Inferior parietal cortex (tissue), 1 donor: ENCODE results near the gene PBX3.
"Not testable (repeated sequence)": the region's sequence is repeated elsewhere in the genome, so short reads cannot be mapped to it uniquely, and the experiment has no call there.

Experiments
- DNase-seq: peaks from one replicate; pipeline ENCODE4 v3.0.0-alpha.2; 2016; ENCODE audit errors: extremely low spot score

The PBX3 gene

DNA sequence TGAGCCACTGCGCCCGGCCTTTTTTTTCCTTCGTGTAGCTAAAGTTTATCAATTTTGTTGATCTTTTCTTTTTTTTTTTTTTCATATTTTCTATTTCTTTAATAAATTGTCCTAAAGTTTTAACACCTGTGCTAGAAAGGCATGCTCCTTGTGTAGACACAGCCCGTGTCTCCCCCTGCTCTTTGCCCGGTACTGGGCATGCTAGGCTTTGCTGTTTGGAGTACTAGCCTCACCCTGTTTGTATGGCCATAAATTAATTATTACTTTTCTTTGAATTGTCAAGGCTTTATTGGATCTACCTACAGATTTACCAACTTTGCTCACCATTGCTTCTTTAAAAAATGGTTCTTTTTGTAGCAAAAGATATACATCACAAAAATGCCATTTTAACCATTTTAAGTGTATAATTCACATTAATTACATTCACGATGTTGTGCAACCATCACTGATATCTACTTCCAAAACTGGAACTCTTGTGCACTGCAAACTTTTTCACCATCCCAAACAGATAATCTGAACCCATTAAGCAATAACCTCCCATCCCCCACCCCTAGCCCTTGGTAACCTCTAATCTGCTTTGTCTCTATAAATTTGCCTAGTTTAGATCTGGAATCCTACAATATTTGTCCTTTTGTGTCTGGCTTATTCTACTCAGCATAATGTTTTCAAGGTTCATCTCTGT, 31.5 kb downstream of the PBX3 start:
- not testable (repeated sequence) for DNase-seq

DNA sequence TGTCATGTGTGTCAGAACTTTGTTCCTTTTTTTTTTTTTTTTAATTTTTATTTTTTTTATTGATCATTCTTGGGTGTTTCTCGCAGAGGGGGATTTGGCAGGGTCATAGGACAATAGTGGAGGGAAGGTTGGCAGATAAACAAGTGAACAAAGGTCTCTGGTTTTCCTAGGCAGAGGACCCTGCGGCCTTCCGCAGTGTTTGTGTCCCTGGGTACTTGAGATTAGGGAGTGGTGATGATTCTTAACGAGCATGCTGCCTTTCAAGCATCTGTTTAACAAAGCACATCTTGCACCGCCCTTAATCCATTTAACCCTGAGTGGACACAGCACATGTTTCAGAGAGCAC, 32.0 kb downstream of the PBX3 start:
- DNase-seq: not testable (repeated sequence)

DNA sequence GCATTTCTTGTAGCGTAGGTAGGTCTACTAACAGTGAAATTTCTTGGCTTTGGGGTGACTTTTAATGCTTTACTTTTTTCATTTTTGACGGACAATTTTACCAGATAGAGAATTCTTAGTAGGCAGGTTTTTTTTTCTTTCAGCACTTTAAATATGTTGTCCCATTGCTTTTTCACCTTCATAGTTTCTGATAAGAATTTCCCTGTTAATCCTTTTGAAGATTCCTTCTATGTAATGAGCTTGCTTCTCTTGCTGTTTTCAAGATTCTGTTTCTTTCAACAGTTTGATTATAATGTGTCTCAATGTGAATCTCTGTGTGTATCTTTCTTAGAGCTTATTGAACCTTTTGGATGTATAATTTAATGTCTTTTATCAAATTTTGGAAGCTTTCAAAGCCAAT, 35.5 kb downstream of the PBX3 start:
- no peak for DNase-seq

DNA sequence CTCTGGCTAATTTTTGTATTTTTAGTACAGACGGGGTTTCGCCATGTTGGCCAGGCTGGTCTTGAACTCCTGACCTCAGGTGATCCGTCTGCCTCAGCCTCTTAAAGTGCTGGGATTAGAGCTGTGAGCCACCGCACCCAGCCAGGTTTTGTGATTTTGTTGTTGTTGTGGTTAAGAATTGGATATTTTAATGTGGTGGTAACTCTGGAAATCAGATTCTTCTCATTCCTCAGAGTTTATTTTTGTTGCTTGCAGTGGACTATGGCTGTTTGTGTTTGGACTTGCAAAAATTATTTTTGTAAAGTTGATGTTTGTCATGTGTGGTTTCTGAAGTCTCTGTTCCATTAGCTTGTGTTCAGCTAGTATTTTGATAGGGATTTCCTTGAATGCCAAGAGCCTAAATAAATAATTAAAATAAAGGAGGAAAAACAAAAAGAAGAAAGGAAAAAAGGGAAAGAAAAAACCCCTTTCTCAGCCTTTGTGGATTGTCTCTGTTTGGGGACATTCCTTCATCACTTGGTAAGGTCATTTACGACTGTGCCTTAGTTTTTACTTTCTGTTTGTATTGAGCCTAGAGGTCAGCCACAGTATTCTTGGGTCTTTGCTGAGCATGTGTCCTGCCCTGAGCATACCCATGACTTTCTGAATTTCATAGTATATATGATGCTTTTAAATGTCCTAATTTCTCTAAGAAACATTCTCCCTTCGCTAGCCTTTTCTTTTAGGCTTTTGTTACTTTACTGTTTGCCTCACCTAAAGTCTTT, 37.3 kb downstream of the PBX3 start:
- no peak for DNase-seq

DNA sequence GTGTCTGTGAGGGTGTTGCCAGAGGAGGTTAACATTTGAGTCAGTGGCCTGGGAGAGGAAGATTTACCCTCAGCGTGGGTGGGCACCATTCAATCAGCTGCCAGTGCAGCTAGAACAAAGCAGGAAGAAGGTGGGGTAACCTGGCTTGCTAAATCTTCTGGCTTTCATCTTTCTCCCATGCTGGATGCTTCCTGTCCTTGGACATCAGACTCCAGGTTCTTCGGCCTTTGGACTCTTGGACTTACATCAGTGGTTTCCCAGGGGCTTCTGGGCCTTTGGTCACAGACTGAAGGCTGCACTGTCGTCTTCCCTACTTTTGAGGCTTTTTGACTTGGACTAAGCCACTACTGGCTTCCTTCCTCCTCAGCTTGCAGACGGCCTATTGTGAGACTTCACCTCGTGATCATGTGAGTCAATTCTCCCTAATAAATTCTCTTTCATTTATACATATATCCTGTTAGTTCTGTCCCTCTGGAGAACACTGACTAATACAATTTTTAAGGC, 38.1 kb downstream of the PBX3 start:
- no peak for DNase-seq

DNA sequence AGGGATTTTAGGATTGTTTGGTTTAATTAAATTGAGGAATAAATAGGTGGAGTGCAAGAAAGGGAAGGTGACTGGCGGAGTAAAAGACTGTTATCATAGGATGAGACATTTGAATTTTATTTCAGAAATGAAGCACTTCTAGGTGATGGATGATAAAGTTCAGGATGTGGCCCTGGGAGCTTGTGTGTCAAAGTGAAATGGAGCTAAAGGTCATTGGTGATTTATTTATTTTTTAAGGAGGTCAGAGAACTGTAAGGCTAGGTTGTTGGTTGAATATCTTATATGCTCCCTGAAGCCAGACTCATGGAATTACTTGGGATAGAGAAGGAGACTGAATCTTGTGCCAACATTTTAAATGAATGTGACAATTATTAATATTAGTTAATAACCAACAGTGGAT, 40.5 kb downstream of the PBX3 start:
- no peak for DNase-seq

DNA sequence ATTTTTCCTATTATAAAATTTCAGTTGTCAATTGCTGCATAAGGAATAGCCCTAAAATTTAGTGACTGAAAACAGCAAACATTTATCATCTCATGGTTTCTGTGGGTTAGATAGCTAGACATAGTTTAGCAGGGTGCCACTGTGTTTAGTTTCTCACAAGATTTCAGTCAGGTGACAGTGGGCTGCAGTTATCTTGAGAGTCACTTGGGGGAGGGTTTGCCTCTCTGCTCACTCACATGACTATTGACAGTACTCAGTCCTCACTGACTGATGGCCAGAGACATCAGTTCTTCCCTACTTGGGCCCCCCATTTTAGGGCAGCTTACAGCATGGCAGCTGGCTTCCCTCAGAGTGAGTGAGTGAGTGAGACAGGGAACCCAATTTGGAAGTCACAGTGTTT, 42.0 kb downstream of the PBX3 start:
- no peak for DNase-seq

DNA sequence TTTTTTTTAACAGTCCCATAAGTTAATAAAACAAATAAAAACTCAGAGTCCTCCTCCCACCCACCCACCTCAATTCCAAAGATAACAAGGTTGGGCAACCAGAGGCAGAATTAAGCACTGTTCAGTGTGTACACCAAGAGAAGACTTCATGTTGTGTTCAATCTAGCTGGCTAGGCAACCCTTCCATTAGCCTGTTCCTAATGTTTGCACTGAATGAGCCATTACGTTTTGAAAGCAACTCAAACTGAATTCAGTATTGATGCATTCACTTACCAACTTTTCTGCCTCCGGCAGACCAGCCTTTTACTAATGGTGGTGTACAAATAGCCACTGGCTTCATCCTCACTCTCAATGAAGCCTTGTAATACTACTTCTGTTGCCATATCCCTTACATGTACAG, 47.5 kb downstream of the PBX3 start:
- DNase-seq: no peak

DNA sequence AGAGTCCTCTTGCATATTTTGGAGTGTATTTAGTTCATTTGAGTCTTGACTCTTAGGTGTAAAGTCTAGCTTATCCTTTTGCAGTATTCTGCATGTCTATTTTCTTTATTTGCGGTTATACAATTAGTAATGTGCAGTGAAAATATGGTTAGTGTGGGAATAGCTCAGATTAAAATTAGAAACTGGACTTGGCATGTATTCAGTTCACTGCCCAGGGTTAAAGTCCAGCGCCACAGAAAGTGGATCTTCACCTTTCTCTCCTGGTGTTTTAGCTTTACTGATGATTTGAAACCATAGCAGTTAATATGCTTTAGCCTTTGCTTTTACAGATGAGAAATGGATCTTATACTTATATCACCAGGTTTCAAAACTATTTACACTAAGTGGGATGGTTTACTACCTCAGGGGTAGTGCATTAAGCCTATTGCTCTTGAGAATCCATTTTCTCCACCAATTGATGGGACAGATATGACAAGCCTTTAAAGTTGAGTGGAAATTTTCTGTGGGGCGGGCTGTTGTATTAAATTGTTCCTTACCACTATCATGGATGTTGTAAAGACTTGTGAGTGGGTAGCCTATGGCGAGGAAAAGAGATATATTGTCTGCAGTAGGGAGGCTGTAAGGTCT, 48.9 kb downstream of the PBX3 start:
- DNase-seq: no peak

DNA sequence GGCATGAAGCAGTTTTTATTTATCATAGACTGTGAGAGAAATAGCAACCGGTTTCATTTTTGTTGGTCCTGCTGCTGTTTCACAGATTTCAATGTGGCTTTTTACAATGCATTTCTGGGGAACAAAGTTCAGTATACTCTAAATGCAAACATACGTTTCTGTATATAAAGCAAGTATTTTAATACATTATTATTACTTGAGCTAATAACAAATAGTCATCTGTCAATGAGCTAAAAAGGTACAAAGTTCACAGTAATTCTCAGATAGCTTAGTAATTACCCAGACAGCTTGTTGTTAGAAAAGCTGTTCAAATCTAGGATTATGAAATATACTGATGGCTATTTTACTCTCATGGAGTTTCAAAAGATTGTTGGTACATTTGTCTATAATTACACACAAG, 50.8 kb downstream of the PBX3 start:
- no peak for DNase-seq

DNA sequence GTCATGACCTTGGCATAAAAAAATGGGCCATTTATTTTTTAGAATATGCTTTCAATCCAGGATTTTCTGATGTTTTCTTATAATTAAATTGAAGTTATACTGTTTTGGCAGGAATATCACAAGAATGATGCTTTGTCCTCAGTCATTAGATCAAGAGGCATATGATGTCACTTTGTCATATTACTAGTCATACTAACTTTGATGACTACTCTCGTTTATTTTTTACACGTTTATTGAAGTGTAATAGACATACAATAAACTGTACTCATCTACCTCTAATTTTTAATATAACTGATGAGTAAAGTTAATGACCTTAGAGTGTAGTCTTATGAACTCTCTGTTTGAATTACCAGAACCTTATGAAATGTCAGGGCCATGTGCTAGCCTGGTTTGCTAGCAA, 56.4 kb downstream of the PBX3 start:
- no peak for DNase-seq

DNA sequence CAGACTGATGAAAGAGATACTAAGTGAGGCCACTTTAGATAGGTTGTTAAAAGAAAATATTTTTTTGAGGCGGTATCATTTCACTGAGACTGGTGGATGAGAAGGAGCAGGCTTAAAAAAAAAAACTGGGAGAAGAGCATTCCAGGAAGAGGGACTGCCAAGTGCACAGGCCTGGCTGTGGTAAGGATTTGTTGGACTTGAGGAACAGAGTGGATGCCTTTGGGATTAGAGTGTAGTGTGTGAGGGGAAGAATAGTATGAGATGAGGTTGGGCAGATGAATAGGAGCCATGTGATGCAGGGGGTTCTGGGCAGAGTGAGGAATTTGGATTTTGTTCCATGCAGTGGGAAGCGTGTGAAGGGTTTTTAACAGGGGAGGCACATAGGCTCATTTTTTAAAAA, 57.9 kb downstream of the PBX3 start:
- no peak for DNase-seq

DNA sequence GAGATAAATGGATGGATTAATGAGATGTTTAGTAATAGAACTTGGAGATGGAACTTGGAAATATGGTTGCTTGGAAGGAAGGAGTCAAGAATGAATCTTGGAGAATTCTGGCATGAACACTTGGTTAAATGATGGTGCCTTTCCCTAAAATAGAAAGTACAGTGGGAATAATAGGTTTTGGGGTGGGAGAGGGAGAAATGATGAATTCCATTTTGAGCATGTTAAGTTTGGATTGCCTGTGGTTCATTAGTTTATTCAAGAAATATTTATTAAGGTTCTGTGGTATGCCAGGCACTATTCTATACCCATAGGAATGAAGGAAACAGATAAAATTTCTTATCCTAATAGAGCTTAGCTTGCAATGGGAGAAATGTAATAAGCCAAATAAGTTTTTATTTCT, 58.4 kb downstream of the PBX3 start:
- no peak for DNase-seq

DNA sequence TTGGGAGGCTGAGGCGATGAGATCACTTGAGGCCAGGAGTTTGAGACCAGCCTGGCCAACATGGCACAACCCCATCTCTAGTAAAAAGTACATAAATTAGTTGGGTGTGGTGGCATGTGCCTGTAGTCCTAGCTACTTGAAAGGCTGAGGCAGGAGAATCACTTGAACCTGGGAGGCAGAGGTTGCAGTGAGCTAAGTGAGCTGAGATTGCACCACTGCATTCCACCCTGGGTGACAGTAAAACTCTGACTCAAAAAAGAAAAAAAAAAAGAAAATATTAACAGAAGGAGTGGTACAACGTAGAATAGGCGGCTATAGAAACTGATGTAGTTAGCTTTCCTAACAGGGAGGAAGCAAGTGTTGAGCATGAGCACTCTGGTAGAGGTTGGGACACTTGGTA, 59.9 kb downstream of the PBX3 start:
- no peak for DNase-seq

DNA sequence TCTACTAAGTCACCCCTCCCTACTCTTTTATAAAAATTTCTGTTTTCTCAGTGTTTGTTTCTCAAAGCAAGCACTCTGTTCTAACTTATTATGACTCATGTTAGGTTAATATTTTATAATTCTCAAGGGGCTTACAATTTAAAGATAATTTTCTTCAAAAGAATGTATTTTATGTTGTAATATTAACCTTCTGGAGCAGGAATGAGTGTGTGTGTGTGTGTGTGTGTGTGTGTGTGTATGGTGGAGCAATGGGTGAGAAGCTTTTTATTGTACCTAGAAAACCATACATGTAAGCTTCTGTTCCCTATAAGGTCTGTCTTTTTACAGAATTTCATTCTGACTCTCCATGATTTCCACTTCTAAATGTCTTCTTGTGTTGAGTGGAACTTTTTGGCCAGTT, 63.0 kb downstream of the PBX3 start:
- no peak for DNase-seq

DNA sequence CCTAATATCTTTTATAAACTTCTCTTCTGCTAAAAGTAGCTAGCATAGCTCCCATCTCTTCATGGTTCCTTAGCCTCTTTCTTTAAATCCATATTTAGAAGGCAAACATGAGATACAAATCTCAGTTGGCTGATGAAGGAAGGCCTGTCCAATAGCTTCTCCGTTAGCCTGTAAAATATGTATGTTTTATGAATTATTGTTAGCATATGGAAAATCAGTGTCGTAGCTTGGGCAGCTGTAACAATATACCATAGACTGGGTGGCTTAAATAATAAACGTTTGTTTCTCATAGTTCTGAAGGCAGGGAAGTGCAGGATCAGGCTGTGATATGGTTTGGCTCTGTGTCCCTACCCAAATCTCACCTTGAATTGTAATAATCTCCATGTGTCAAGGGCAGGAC, 63.8 kb downstream of the PBX3 start:
- DNase-seq: no peak

DNA sequence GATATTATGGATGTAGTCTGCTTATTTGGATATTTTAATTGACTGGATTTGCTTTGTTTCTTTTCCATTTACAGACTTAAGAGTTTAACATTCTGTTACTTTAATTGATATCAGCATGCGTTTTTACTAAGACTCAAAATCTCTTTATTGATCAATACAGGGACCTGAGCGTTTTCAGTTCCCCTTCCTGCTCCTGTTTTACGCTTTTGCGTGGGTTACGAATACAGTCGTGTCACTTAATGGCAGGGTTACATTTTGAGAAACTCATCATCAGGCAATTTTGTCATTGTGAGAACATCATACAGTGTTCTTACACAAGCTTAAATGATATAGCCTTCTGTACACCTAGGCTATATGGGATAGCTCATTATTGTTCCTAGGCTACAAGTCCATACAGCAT, 65.2 kb downstream of the PBX3 start:
- no peak for DNase-seq

DNA sequence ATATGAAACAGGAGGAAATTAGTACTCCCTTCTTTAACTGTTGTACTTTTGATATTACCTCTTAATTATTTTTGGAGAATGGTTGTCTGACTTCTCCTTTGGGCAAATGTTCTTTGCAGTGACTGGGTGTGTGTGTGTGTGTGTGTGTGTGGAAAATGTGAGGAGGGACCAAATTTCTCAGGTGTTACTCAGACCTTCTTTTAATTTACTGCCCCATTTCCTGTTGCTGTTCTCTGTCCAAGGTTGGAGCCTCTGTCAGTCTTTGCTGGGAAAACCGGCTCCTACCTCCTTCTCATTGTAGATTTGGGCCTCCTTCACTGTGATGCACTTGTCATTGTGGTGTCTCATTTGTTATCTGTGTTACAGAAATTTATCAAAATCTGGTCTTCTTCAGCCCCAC, 68.4 kb downstream of the PBX3 start:
- no peak for DNase-seq

DNA sequence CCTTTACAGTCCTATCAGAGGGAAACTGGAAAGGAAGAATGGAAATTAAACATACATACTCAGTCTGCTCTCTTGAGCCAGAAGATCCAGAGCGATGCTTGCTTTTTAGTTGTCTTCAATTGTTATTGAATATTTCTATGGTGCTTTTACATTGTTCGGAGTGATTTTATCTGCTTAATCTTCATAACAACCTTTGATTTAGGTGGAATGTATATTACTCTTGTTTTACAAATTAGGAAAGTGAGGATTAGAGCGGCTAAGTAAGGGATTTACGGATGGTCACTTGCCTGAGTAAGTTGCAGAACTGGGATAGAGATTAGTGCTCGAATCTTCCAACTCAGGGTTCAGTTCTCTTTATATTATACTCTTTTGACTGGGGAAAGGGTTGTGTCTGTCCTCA, 69.1 kb downstream of the PBX3 start:
- DNase-seq: no peak

DNA sequence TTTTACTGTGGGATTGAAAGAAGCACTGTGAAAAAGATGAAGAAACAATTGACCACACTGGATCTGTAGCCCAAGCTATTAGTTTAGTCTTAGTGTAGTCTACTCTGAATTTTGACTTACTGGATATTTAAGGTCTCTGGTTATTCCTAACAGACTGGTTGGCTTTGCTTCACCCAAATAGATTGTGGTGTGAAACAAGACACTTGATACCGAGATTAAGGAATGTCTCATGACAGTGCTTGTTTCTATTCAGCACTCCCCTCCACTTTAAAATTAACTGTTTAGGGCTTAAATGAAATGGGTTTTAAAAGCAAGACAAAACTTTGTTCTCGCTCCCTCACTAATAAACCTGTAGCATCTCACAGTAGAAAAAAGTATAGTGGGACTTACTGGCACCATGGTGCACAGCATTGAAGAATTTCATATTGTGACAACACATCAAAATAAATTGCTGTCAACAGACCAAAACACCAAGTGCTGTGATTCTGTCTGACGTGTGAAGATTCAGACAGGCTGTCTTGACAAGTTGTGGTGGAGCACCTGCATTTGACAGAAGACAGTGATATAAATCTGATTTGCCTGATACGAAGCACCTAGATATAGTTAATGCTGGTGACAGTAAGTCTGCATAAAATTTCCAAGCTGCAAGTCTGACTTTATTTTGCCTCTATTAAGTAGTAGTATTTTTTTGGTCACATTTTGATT, 73.1 kb downstream of the PBX3 start:
- DNase-seq: no peak

DNA sequence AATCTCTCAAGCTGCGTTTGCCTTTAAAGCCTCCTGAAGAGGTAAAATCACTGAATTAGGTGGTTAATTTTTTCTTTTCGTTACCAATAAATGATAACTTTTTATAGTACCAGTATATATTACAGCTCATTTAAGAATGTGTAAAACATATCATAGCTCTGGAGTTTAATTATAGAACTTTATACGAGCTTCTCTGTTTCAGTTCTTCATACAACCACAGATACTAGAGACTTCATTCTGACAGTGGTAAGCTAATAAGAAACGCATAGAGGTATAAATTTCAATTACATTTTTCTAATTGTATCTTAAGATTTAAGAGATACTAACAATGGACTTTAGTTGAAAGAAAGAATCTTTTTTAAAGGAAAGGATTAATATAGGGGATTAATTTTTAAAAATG, 73.9 kb downstream of the PBX3 start:
- no peak for DNase-seq

DNA sequence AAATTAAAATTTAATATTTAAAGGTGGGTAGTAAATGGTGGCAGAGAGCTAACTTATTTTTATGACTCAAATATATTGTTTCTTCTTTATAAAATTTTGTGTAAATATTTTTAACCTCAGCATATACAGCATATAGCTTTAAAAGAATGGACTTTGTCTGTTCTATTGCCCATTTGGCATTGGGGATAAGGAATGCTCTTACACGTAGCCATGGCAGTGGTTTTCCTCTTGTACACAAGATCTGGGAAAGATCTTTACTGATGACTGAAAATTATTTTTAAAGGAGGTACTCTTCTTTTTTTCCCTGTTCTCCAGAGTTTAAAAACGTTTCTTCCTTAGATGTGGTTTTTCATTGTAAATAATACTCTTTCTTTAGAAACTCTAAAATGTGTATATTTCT, 75.0 kb downstream of the PBX3 start:
- DNase-seq: no peak

DNA sequence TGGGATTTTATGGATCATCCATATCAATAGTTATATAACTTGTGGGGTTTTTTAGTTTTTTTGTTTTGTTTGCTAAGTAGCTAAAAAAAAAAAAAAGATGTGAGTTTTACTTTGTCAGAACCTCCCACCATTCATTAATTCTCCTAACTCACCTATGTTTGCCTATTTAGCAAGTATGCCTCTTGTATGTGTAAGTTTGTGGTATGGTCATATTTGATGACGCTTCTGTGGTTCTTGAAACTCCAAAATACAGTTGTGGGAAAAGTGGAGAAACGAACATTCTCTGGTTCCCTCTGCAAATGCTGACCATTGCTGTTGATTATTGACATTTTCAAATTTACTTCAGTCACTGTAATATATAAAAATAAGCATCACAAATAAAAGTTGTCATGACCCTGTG, 75.7 kb downstream of the PBX3 start:
- DNase-seq: no peak
